Parathyroid adenoma (tissue), 2 donors: Measurements from ENCODE around the gene CLPSL1.

Experiments
- H2AFZ ChIP-seq: fragments of 300-600 bp; sonication (generic); one replicate; pipeline ENCODE4 v1.7.0; 2017; ENCODE audit warnings: antibody characterized with exemption, mild to moderate bottlenecking
- H3K27ac ChIP-seq: fragments of 300-600 bp; sonication (generic); one replicate; pipeline ENCODE4 v1.7.0; 2017
- H3K27me3 ChIP-seq: fragments of 300-600 bp; sonication (generic); one replicate; pipeline ENCODE4 v1.7.0; 2017; ENCODE audit warnings: low read length; ENCODE audit not compliant: control insufficient read depth, insufficient read depth
- H3K36me3 ChIP-seq: fragments of 300-600 bp; sonication (generic); one replicate; pipeline ENCODE4 v1.7.0; 2017; ENCODE audit warnings: low read length; ENCODE audit not compliant: control insufficient read depth, insufficient read depth
- H3K4me1 ChIP-seq: fragments of 300-600 bp; sonication (generic); one replicate; pipeline ENCODE4 v1.7.0; 2017; ENCODE audit warnings: control low read depth
- H3K4me2 ChIP-seq: fragments of 300-600 bp; sonication (generic); one replicate; pipeline ENCODE4 v1.7.0; 2017; ENCODE audit warnings: low read length
- H3K4me3 ChIP-seq: fragments of 300-600 bp; sonication (generic); one replicate; pipeline ENCODE4 v1.7.0; 2017; ENCODE audit warnings: low read depth, low read length
- H3K79me2 ChIP-seq: fragments of 300-600 bp; sonication (generic); one replicate; pipeline ENCODE4 v1.7.0; 2017; ENCODE audit warnings: control low read depth
- H3K9ac ChIP-seq: fragments of 300-600 bp; sonication (generic); one replicate; pipeline ENCODE4 v1.7.0; 2017; ENCODE audit warnings: mild to moderate bottlenecking
- H3K9me3 ChIP-seq: fragments of 300-600 bp; sonication (generic); one replicate; pipeline ENCODE4 v1.7.0; 2017; ENCODE audit warnings: low read length; ENCODE audit not compliant: control insufficient read depth
- TF ChIP-seq, protein P1 (sequence below): fragments of 300-600 bp; sonication (generic); IDR thresholded peaks from one replicate; pipeline ENCODE4 v1.7.0; 2017; ENCODE audit warnings: antibody characterized with exemption, mild to moderate bottlenecking
- donor health status: primary hyperparathyroidism.

CLPSL1 gene

DNA sequence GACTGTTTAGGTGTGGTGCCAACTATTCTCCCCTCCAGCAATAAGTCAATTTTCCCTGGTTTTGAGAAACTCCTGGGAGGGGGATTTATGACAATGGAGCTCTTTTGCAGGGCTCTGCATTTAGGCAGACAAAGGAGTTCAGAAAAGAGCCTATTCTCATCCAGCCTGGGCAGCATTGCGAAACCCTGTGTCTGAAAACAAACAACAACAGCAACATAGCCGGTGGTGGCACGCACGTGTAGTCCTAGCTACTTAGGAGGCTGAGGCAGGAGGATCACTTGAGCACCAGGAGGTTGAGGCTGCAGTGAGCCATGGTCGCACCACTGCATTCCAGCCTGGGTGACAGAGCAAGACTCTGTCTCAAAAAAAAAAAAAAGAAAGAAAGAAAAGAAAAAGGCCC is 9.9 kb downstream of the CLPSL1 start:
- Histone ChIP-seq H2AFZ (no peak overlapping the region), H3K4me1 (no peaks in the 10 kb centered on the region), H3K4me3 (no peak overlapping the region), H3K79me2 (no peaks in the 10 kb centered on the region), H3K27me3 (no peaks in the 10 kb centered on the region), H3K36me3 (no peaks in the 10 kb centered on the region), H3K4me2 (no peak overlapping the region), H3K9me3 (no peaks in the 10 kb centered on the region), H3K27ac (no peak overlapping the region), H3K9ac (no peak overlapping the region)
- TF ChIP-seq, protein P1, sequence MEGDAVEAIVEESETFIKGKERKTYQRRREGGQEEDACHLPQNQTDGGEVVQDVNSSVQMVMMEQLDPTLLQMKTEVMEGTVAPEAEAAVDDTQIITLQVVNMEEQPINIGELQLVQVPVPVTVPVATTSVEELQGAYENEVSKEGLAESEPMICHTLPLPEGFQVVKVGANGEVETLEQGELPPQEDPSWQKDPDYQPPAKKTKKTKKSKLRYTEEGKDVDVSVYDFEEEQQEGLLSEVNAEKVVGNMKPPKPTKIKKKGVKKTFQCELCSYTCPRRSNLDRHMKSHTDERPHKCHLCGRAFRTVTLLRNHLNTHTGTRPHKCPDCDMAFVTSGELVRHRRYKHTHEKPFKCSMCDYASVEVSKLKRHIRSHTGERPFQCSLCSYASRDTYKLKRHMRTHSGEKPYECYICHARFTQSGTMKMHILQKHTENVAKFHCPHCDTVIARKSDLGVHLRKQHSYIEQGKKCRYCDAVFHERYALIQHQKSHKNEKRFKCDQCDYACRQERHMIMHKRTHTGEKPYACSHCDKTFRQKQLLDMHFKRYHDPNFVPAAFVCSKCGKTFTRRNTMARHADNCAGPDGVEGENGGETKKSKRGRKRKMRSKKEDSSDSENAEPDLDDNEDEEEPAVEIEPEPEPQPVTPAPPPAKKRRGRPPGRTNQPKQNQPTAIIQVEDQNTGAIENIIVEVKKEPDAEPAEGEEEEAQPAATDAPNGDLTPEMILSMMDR: no peak

DNA sequence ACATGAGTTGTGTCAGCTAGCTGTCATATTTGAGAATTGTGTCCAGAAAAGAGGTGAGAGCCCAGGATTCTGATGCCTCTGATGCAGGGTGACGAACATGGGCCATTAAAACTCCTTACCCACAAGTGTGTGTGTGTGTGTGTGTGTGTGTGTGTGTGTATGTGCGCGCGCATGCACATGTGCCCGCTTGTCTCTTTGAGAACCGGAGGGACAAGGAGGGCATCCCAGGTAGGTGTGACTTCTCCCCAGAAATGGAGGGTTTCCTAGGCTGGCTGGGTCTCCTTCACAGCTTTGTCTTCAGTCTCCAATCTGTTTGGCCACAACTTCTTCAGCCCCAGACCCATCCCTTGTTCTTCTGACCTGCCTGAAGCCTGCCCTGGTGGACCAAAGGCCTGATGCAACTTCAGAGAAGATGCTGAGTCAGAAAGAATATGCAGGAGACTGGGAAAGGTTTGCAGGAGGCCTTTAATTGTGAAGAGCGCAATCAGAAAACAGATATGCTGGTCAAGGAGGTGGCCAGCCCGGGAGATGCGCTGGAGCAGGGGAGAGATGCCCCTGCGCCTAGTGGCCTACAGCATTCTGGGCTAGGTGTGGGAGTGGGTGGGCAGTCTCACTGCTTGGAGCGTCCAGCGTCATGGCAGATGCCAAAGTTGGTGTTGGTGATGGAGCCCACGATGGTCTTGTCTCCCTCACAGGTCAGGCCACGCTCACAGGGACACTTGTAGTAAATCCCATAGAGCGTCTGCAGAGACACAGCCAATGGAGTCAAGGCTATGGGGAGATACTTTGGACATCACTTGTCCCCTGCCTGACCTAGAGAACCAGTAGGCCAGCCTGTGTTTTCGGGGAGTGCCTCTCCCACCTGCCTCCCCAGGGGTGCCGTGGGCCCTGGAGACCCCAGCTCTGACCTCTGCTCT is 14.0 kb downstream of the CLPSL1 start:
- TF ChIP-seq, protein P1: no peak
- Histone ChIP-seq H3K79me2 (no peaks in the 10 kb centered on the region), H3K9ac (no peak overlapping the region), H3K27me3 (no peaks in the 10 kb centered on the region), H3K4me2 (no peak overlapping the region), H3K36me3 (no peaks in the 10 kb centered on the region), H3K27ac (no peak overlapping the region), H3K9me3 (no peaks in the 10 kb centered on the region), H2AFZ (no peak overlapping the region), H3K4me1 (no peaks in the 10 kb centered on the region), H3K4me3 (no peak overlapping the region)

DNA sequence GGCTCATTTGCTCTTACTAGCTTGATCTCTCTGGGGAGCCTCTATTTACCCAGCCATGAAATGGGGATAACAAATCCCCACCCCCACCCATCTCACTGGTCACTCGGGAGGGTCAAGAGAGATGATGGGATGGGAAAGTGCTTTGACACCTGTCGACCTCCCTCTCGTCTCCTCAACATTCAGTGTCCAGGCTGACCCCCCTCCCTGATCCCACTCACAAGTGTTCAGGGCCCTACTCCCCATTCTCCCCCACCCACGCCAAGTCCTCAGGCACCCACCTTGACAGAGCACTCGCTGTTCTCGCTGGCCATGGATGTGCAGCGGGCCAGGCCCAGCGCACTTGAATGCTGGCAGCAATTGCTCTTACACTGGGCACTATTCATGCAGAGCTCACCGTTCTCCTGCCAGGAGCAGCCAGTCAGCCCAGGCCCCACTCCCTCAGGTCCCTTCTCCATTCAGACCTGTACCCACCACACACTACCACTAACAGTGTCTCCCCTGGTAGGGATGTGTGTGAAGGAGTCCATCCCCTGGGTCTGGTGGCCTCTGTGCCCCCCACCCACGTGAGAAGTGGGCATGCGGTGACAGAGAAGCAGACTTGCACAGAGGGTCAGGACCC is 14.7 kb downstream of the CLPSL1 start:
- H2AFZ ChIP-seq: no peak overlapping the region
- H3K36me3 ChIP-seq: no peaks in the 10 kb centered on the region
- no peak overlapping the region for H3K27ac ChIP-seq
- TF ChIP-seq, protein P1: no peak
- H3K79me2 ChIP-seq: no peaks in the 10 kb centered on the region
- no peak overlapping the region for H3K4me3 ChIP-seq
- H3K9ac ChIP-seq: no peak overlapping the region
- H3K27me3 ChIP-seq: no peaks in the 10 kb centered on the region
- no peaks in the 10 kb centered on the region for H3K9me3 ChIP-seq
- H3K4me2 ChIP-seq: no peak overlapping the region
- no peaks in the 10 kb centered on the region for H3K4me1 ChIP-seq

DNA sequence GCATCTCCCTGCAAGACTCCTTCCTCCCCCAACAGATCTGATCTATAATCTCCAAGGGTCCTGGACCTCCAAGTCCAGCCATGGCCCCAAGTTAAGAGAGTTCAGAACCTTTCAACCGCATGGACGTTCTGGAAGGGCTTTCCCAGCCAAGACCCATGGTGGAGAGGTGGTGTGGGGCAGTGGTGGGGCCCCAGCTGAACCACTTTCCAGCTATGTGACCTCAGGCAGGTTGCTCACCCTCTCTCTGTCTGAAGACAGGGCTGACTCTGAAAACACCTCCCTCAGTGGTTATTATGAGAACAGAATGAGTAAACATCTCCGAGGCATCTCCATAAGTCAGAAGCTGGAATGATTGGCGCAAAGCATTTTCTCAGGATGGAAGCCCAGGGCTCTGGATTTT is 15.4 kb downstream of the CLPSL1 start:
- TF ChIP-seq, protein P1: no peak
- no peak overlapping the region for H3K4me3 ChIP-seq
- H3K4me2 ChIP-seq: no peak overlapping the region
- H3K79me2 ChIP-seq: no peaks in the 10 kb centered on the region
- H3K36me3 ChIP-seq: no peaks in the 10 kb centered on the region
- no peaks in the 10 kb centered on the region for H3K27me3 ChIP-seq
- no peak overlapping the region for H2AFZ ChIP-seq
- no peaks in the 10 kb centered on the region for H3K4me1 ChIP-seq
- no peak overlapping the region for H3K27ac ChIP-seq
- no peak overlapping the region for H3K9ac ChIP-seq
- H3K9me3 ChIP-seq: no peaks in the 10 kb centered on the region
